ENCODE results near the gene MCUB.

DNA sequence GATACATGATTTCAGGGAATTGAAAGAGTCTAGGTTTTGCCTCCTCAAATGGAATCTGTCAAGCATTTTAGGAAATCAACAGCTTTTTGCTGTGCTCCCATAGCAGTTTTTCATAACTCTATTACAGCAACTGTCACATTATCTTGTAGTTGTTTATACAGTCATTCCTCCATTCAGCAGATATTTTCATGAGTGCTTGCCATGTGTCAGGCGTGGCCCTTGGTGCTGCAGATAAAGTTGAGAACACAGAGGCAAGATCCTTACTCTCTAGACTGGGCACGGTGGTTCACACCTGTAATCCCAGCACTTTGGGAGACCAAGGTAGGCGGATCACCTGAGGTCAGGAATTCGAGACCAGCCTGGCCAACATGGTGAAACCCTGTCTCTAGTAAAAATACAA, 67.3 kb downstream of the MCUB start:
- no peak for TF ChIP-seq CTCF (IDR thresholded peaks at IDR 0.05 in 2 of 3, conservative IDR thresholded peaks at IDR 0.05 in 1 of 3; ENCODE audit: borderline replicate concordance in 1 of 3, insufficient read depth in 1 of 3, low read depth in 2 of 3, low read length in 2 of 3)
- no peak for TF ChIP-seq JUND (IDR thresholded peaks at IDR 0.05)
- no peak for TF ChIP-seq FOSL1 (IDR thresholded peaks at IDR 0.05; ENCODE audit: low read depth)
- TF ChIP-seq POLR2AphosphoS5 (IDR thresholded peaks at IDR 0.05; ENCODE audit: low read depth, low read length) = no peak
- no peak for TF ChIP-seq CEBPB (IDR thresholded peaks at IDR 0.05; ENCODE audit: low read depth)
- TF ChIP-seq RAD21 (IDR thresholded peaks at IDR 0.05; ENCODE audit: low read depth) = no peak
- no peak for TF ChIP-seq YY1 (IDR thresholded peaks at IDR 0.05; ENCODE audit: extremely low read depth, insufficient replicate concordance, low read depth, low read length)
- no peak for TF ChIP-seq EZH2phosphoT487 (IDR thresholded peaks at IDR 0.05; ENCODE audit: borderline replicate concordance)
- TF ChIP-seq POLR2A (IDR thresholded peaks at IDR 0.05; ENCODE audit: borderline replicate concordance, extremely low read depth, insufficient read depth, insufficient read length) = no peak
- TF ChIP-seq TCF7L2 (IDR thresholded peaks at IDR 0.05; ENCODE audit: borderline replicate concordance, extremely low read depth, insufficient read depth, insufficient read length) = no peak
